NT2/D1 (cell line): ENCODE data around the gene RSU1.

Source experiments
- SUZ12 ChIP-seq: IDR thresholded peaks from 2 replicates; pipeline ENCODE4 v1.6.1; 2011; ENCODE audit not compliant: insufficient read length, insufficient read depth; ENCODE audit errors: extremely low read depth
- YY1 ChIP-seq: IDR thresholded peaks from 2 replicates; pipeline ENCODE4 v1.6.1; 2011; ENCODE audit not compliant: insufficient read length, insufficient read depth

- TF ChIP-seq YY1 (no peak), SUZ12 (no peak)
These were observed 46.5 kb upstream of the RSU1 start for GRCh38 chr10:16863766-16864165.
